ENCODE results near the gene SCN1B.

The SCN1B gene

DNA sequence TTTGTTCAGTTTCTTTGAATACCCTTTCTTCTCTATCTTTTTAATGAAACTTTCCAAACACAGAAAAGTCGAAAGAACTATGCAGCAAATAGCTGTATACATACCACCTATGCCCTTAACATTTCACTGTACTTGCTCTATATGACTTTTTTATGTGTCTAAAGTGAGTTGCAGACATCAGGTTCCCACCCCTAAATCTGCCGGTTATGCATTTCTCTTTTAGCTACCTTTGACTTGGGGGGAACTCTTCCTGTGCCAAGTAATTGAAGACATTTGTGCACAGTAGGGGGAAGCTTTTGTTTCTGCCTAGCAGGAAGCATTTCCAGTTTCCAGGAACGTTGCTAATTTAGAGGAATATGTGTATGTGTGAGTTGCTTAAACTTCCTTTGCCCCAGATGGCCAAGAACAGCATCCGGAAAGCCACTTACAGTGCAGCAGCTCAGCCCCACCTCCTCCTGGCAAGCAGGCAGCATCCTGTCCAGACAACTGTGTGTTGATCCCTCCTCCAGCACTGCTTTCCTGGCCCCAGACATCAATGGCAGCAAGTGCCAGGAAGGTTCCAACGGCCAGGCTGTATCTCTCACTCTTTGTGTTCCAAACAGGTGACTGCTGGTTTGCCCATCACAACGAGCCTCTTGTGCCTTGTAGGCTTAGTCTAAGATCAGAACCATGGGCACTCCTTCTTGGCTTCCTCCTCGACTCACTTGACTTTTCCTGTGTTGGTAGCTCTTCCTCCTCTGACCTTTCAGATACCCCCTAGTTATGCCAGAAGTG is 44.8 kb upstream of the SCN1B start:
- no peaks in the 10 kb centered on the region for H3K4me1 ChIP-seq (ENCODE audit: insufficient read depth, poor library complexity, severe bottlenecking)
- no peak overlapping the region for H3K4me3 ChIP-seq (ENCODE audit: severe bottlenecking)
- ATAC-seq (ENCODE audit: low read depth): no peak
- TF ChIP-seq, protein P1, sequence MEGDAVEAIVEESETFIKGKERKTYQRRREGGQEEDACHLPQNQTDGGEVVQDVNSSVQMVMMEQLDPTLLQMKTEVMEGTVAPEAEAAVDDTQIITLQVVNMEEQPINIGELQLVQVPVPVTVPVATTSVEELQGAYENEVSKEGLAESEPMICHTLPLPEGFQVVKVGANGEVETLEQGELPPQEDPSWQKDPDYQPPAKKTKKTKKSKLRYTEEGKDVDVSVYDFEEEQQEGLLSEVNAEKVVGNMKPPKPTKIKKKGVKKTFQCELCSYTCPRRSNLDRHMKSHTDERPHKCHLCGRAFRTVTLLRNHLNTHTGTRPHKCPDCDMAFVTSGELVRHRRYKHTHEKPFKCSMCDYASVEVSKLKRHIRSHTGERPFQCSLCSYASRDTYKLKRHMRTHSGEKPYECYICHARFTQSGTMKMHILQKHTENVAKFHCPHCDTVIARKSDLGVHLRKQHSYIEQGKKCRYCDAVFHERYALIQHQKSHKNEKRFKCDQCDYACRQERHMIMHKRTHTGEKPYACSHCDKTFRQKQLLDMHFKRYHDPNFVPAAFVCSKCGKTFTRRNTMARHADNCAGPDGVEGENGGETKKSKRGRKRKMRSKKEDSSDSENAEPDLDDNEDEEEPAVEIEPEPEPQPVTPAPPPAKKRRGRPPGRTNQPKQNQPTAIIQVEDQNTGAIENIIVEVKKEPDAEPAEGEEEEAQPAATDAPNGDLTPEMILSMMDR (IDR thresholded peaks at IDR 0.05; ENCODE audit: poor library complexity, severe bottlenecking): no peak
- no peak for DNase-seq (ENCODE audit: low spot score)
- H3K9me3 ChIP-seq (ENCODE audit: severe bottlenecking): no peaks in the 10 kb centered on the region
- no peak overlapping the region for H3K27ac ChIP-seq (ENCODE audit: poor library complexity, severe bottlenecking)
- no peaks in the 10 kb centered on the region for H3K36me3 ChIP-seq (ENCODE audit: low read depth)
- H3K27me3 ChIP-seq (ENCODE audit: insufficient read depth, poor library complexity, severe bottlenecking): no peaks in the 10 kb centered on the region

DNA sequence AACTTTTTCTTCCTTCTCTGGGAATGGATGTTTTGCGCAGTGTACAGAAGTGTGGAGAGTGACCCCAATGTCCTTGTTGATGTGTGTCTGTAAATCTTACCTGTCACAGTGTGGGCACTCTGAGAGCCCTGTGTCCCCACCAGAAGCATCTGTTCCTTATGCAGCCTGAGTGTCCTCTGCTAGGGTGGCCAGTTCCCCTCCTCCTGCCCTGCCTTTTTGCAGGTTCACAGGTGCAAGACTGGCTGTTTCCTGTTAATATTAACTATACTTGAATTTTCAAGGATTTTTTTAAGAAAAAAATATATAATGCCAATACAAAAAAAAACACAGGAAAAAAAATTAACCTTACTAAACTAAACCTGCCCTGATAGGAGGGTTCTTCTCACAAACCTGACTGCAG is 42.2 kb upstream of the SCN1B start:
- TF ChIP-seq, protein P1 (IDR thresholded peaks at IDR 0.05; ENCODE audit: poor library complexity, severe bottlenecking): no peak
- Histone ChIP-seq H3K4me3 (ENCODE audit: severe bottlenecking) (no peak overlapping the region), H3K36me3 (ENCODE audit: low read depth) (no peaks in the 10 kb centered on the region), H3K27me3 (ENCODE audit: insufficient read depth, poor library complexity, severe bottlenecking) (no peaks in the 10 kb centered on the region), H3K27ac (ENCODE audit: poor library complexity, severe bottlenecking) (no peak overlapping the region), H3K9me3 (ENCODE audit: severe bottlenecking) (no peaks in the 10 kb centered on the region), H3K4me1 (ENCODE audit: insufficient read depth, poor library complexity, severe bottlenecking) (no peaks in the 10 kb centered on the region)
- DNase-seq (ENCODE audit: low spot score) (no peak), ATAC-seq (ENCODE audit: low read depth) (no peak)

DNA sequence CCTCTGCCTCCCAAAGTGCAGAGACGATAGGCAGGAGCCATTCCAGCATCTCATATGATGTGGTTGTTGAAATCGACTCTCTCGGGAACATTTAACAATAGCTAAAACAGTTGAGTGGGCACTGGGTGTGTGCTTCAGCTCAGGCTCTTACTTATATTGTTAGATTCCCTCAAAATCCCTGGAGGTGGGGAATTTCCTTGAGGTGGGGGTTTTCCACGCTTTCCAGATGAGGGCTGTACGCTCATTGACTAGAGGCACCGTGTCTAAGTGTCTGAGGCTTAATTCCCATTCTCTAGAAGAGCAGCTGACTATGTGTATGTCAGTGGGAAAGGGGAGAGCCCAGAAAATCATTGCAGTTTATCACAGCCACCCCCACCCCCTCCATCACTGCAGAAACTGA is 41.0 kb upstream of the SCN1B start:
- no peak for ATAC-seq (ENCODE audit: low read depth)
- Histone ChIP-seq H3K9me3 (ENCODE audit: severe bottlenecking) (no peaks in the 10 kb centered on the region), H3K4me3 (ENCODE audit: severe bottlenecking) (no peak overlapping the region), H3K4me1 (ENCODE audit: insufficient read depth, poor library complexity, severe bottlenecking) (no peaks in the 10 kb centered on the region), H3K36me3 (ENCODE audit: low read depth) (no peaks in the 10 kb centered on the region), H3K27me3 (ENCODE audit: insufficient read depth, poor library complexity, severe bottlenecking) (no peaks in the 10 kb centered on the region), H3K27ac (ENCODE audit: poor library complexity, severe bottlenecking) (no peak overlapping the region)
- TF ChIP-seq, protein P1 (IDR thresholded peaks at IDR 0.05; ENCODE audit: poor library complexity, severe bottlenecking): no peak
- DNase-seq (ENCODE audit: low spot score): no peak

DNA sequence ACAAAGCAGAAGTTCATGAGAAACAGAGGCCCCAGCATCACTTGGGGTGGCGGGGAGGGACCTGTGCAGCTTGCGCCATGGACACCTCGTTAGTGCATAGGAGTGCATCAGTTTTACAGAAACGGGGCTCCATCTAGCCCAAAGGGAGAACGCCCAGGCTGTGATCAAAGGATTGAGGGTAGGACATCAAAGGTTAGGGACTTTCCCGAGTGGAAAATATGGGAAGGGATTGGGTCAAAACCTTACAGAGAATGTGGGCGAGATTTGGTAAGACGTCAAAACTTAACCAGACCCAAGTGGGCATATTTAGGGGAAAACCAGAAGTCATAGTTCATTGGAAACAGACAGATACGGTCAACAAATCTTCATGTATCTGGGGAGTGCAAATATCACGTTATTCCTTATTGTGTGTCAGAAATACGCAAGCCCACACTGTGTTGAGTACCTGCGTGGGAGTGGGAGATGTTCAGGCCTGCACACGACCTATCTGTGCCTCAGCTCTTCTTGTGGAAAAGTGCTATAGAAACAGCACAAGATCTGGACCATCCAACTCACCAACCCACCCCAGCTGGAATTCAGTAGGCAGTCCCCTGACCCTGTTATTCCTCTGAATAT is 39.6 kb upstream of the SCN1B start:
- no peaks in the 10 kb centered on the region for H3K4me1 ChIP-seq (ENCODE audit: insufficient read depth, poor library complexity, severe bottlenecking)
- H3K27me3 ChIP-seq (ENCODE audit: insufficient read depth, poor library complexity, severe bottlenecking): no peaks in the 10 kb centered on the region
- DNase-seq (ENCODE audit: low spot score): no peak
- H3K4me3 ChIP-seq (ENCODE audit: severe bottlenecking): no peak overlapping the region
- no peak overlapping the region for H3K27ac ChIP-seq (ENCODE audit: poor library complexity, severe bottlenecking)
- no peak for ATAC-seq (ENCODE audit: low read depth)
- H3K36me3 ChIP-seq (ENCODE audit: low read depth): no peaks in the 10 kb centered on the region
- TF ChIP-seq, protein P1 (IDR thresholded peaks at IDR 0.05; ENCODE audit: poor library complexity, severe bottlenecking): no peak
- H3K9me3 ChIP-seq (ENCODE audit: severe bottlenecking): no peaks in the 10 kb centered on the region

All from RWPE2 (cell line).